Ovary (tissue), 1 donor: Measurements from ENCODE around the gene DUSP6.

Source experiments
- EP300 ChIP-seq: sonication (generic); formaldehyde crosslinking; IDR thresholded peaks from one replicate; pipeline ENCODE4 v1.6.1; 2017; ENCODE audit warnings: antibody characterized with exemption
- POLR2A ChIP-seq: fragments of 450-650 bp; IDR thresholded peaks from one replicate; pipeline ENCODE4 v1.6.1; 2017; ENCODE audit warnings: antibody characterized with exemption, mild to moderate bottlenecking, moderate library complexity

DNA sequence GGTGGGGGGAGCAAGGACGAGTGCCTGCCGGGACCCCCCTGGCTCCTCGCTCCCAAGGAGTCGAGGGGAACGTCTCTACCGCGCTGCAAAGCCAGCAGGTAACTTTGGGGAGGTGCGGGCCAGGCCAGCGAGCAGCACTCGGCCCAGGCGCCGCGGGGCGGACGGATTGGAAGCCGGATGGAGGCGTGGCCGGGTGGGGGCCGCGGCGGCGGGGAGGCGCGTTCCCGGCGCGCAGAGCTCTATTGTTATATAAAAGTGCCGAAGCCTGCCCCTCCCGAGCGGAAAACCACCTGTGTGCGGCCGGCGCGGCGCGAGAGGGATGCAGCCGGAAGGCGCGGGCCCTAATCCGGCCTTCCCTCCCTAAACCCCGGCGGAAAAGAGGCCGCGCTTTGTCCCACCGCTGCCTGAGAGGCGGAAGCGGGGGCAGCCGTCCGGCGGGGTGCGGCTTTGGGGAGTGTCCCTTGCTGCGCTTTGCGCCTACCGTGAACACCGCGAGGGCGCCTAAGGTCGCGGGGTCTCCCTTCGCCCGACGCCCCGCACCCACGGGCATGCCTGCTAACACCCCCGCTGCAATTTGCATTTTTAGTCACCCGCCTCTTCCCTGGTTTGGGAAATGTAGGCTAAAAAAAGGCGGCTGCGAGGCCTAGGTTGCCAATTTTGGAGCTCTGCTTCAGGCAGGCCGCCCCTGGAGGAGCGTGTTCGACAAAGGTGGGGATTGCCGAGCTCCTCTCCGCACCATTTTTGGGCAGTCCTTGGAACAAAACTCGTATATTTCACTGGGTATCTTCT lies 1.7 kb upstream of the DUSP6 start:
- TF ChIP-seq POLR2A = no peak
- TF ChIP-seq EP300 = no peak
